Psoas muscle (tissue), 8 donors: ENCODE data around the gene TFAP2A. TPM values are rescaled to one million over a fixed set of nuclear protein-coding genes. Genes with fewer than 3 reads are reported as not detected.
A peak's percentile ranks its signal among the peaks of the same experiment; 100 is the strongest.

Experiments
- ATAC-seq, 4 donors: fragments of 200-7000 bp; cut with Tn5 transposase; one replicate each; pipeline ENCODE4 v1.9.1; 2020; ENCODE audit warnings: moderate library complexity in 3 of 4, mild to moderate bottlenecking in 2 of 4
- DNase-seq, 2 donors: peaks; one replicate each; pipeline ENCODE4 v3.0.0-alpha.2; 2020
- H3K27ac ChIP-seq: fragments of 200-600 bp; one replicate; pipeline ENCODE4 v1.8.0; 2022
- H3K27me3 ChIP-seq, 3 donors: fragments of 200-600 bp in 1 of 3; one replicate each; pipeline versions ENCODE4 v1.6.1 to v1.8.0; 2013 to 2022; ENCODE audit warnings: low read length in 2 of 3, mild to moderate bottlenecking in 2 of 3, moderate library complexity in 1 of 3; ENCODE audit not compliant: insufficient read depth in 3 of 3
- H3K36me3 ChIP-seq, 2 donors: fragments of 200-600 bp in 1 of 2; one replicate each; pipeline versions ENCODE4 v1.6.1 to v1.8.0; 2013 to 2022; ENCODE audit warnings: low read depth in 1 of 2, mild to moderate bottlenecking in 1 of 2, moderate library complexity in 1 of 2; ENCODE audit not compliant: insufficient read depth in 1 of 2
- H3K4me1 ChIP-seq: fragments of 200-600 bp; one replicate; pipeline ENCODE4 v1.8.0; 2022
- H3K4me3 ChIP-seq: fragments of 200-600 bp; one replicate; pipeline ENCODE4 v1.8.0; 2022; ENCODE audit warnings: mild to moderate bottlenecking
- H3K9me3 ChIP-seq: fragments of 200-600 bp; one replicate; pipeline ENCODE4 v1.8.0; 2022
- CTCF ChIP-seq: fragments of 200-600 bp; IDR thresholded peaks from one replicate; pipeline ENCODE4 v1.8.0; 2022; ENCODE audit warnings: antibody characterized with exemption
- WGBS, 3 donors: extraction: QIAGEN DNeasy Blood & Tissue Kit; methylation state at CpG; one replicate each; pipeline versions ENCODE4 v1.1.6 to v1.1.7; 2013; 5-methylcytosine and 5-hydroxymethylcytosine counted together
- intact Hi-C, 2 donors: fragments of 100-400 bp; cut with DNase I; formaldehyde crosslinking; loops; one replicate each; pipeline versions ENCODE4 v1.11.0 to v1.14.2; 2022
- polyA plus RNA-seq, 3 donors: library from polyadenylated mRNA; stranded (reverse); fragments of 200-250 nt; gene quantifications; one replicate each; pipeline ENCODE4 v1.2.3, GENCODE V29; 2013
- total RNA-seq, 4 donors: library from RNA; stranded (reverse); fragmentation: NEBNext Ultra II Directional in 2 of 4; extraction: Animal tissue kit (Norgen Biotek cat#: 25700) in 2 of 4; gene quantifications; one replicate each; pipeline versions ENCODE4 v1.2.1 to v1.2.4, GENCODE V29; 2021 to 2023
- donor health status: healthy with polysubstance abuse.
- donor health status: DM: no; HTN: no; CAD: no; lungs with moderate emphysema.
- donor health status: Bipolar disorder and iron deficiency.
- donor health status: healthy.
- donor health status: DM: yes; HTN: yes; CAD: no.
- donor health status: DM: no; HTN: no; CAD: no.
- donor health status: DM: no; HTN: no; CAD: no.
- donor health status: DM: yes; HTN: yes; CAD: no.

TFAP2A gene
- total and polyA plus RNA-seq, 7 donors = under 0.01 to 0.15 TPM; not detected in 5

- H3K36me3 ChIP-seq = no peaks in the 10 kb centered on the region
- H3K4me1 ChIP-seq = peaks cover 11% of the 10 kb centered on the region
- H3K27me3 ChIP-seq = peaks cover 0 to 39% (median 10%) of the 10 kb centered on the region in 3 donors
- intact Hi-C loops = loop anchor here (5.0 to 10.0 kb wide), 4 partner anchors 395 to 1448 kb away; no protein-coding TSS in a partner anchor
- ATAC-seq (peak in 1 of 4 donors; percentile 19), DNase-seq (no peak)
- H3K9me3 ChIP-seq = no peaks in the 10 kb centered on the region
- H3K4me3 ChIP-seq = no peak overlapping the region
- H3K27ac ChIP-seq = no peak overlapping the region
- 20 to 29% (median 27%) methylated on average over 12 of the region's 12 CpGs for WGBS, 3 donors
- peak; percentile 32 for TF ChIP-seq CTCF
Observed at GRCh38 chr6:10429638-10430427, 15.0 kb upstream of the TFAP2A start.

GRCh38 chr6:10426781-10427279 is 12.0 kb upstream of the TFAP2A start:
- Histone ChIP-seq H3K4me3 (peak overlapping the region; percentile 65), H3K27ac (no peak overlapping the region), H3K27me3 (peaks cover 0 to 68% (median 26%) of the 10 kb centered on the region in 3 donors), H3K36me3 (no peaks in the 10 kb centered on the region), H3K4me1 (peaks cover 11% of the 10 kb centered on the region), H3K9me3 (no peaks in the 10 kb centered on the region)
- no peak for DNase-seq
- no peak for ATAC-seq
- WGBS, 3 donors = 19 to 37% (median 28%) methylated on average over 6 of the region's 6 CpGs
- TF ChIP-seq CTCF = no peak
- intact Hi-C loops = loop anchor here in 1 of 2 donors (10.0 kb wide), 1 partner anchor 392 kb away; no protein-coding TSS in a partner anchor

GRCh38 chr6:10425975-10426780 is 11.3 kb upstream of the TFAP2A start:
- Histone ChIP-seq H3K27ac (no peak overlapping the region), H3K27me3 (peaks cover 0 to 75% (median 30%) of the 10 kb centered on the region in 3 donors), H3K36me3 (no peaks in the 10 kb centered on the region), H3K4me3 (peak overlapping the region; percentile 65), H3K4me1 (peaks cover 11% of the 10 kb centered on the region), H3K9me3 (no peaks in the 10 kb centered on the region)
- ATAC-seq (peak in 3 of 4 donors; percentile 53 to 70 (median 61)), DNase-seq (peak in 1 of 2 donors; percentile 35)
- WGBS, 3 donors = 1 to 2% (median 2%) methylated on average over 45 to 54 of the region's 54 CpGs
- TF ChIP-seq CTCF = no peak
- intact Hi-C loops = loop anchor here in 1 of 2 donors (10.0 kb wide), 1 partner anchor 391 kb away; no protein-coding TSS in a partner anchor

GRCh38 chr6:10425176-10425974 is 10.5 kb upstream of the TFAP2A start:
- WGBS, 3 donors = 4 to 6% (median 6%) methylated on average over 35 of the region's 35 CpGs
- no peak for TF ChIP-seq CTCF
- intact Hi-C loops = loop anchor here in 1 of 2 donors (10.0 kb wide), 1 partner anchor 391 kb away; no protein-coding TSS in a partner anchor
- Histone ChIP-seq H3K4me1 (peaks cover 11% of the 10 kb centered on the region), H3K36me3 (no peaks in the 10 kb centered on the region), H3K27ac (no peak overlapping the region), H3K9me3 (no peaks in the 10 kb centered on the region), H3K27me3 (peaks cover 0 to 83% (median 36%) of the 10 kb centered on the region in 3 donors), H3K4me3 (peak overlapping the region; percentile 65)
- DNase-seq (no peak), ATAC-seq (peak in 1 of 4 donors; percentile 26)
